ENCODE data around the gene NEU1. TPM values are rescaled to one million over a fixed set of nuclear protein-coding genes. Genes with fewer than 3 reads are reported as not detected.

Gene NEU1
- total and polyA plus RNA-seq, 2 of the 8 experiments (the other 6 are each of a cell fraction or from before 2014, with no cell fraction given): 41.2 to 72.1 TPM

GRCh38 chr6:31865205-31866118 is 2.8 kb upstream of the NEU1 start:
- H3K36me3 ChIP-seq (ENCODE audit: control insufficient read depth in 2 of 4, insufficient read depth in 4 of 4, low read length in 3 of 4): no peaks in the 10 kb centered on the region
- no peak overlapping the region for H3K4me2 ChIP-seq (ENCODE audit: insufficient read depth in 1 of 2, low read depth in 2 of 2, low read length in 2 of 2)
- peaks cover 8% of the 10 kb centered on the region; the same call in 1 of the 2 replicates for H3K23me2 ChIP-seq (ENCODE audit: low read depth, low read length)
- H2BK15ac ChIP-seq (ENCODE audit: low read length): no peak overlapping the region
- peak overlapping the region; percentile 75; the same call in 1 of the 2 replicates for H2AK5ac ChIP-seq (ENCODE audit: low read depth, low read length)
- no peak overlapping the region for H3K4me3 ChIP-seq (ENCODE audit: extremely low read depth in 1 of 4, insufficient read depth in 2 of 4, low read depth in 3 of 4, low read length in 4 of 4)
- H2BK12ac ChIP-seq (ENCODE audit: low read depth, low read length): 0 out of 2 replicates have a peak overlapping the region, but pooled peaks have one; percentile 68
- no peak overlapping the region for H2AFZ ChIP-seq (ENCODE audit: low read length)
- H3K4ac ChIP-seq (replicated peaks; ENCODE audit: insufficient read length, low read depth, low read length): peak overlapping the region; percentile 19
- no peak overlapping the region for H2BK20ac ChIP-seq (ENCODE audit: low read length)
- no peak overlapping the region; a peak in 1 of 7 replicates for H3K9ac ChIP-seq (replicated peaks in 1 of 4; ENCODE audit: extremely low read depth in 1 of 4, low read depth in 3 of 4, low read length in 3 of 4)
- no peak for FAIRE-seq
- no peak overlapping the region for H3K23ac ChIP-seq (ENCODE audit: insufficient read length)
- no peak overlapping the region for H2BK120ac ChIP-seq (replicated peaks; ENCODE audit: low read depth, low read length)
- TF ChIP-seq SP2 (IDR thresholded peaks at IDR 0.05; ENCODE audit: low read length) (no peak), GABPA (IDR thresholded peaks at IDR 0.05; ENCODE audit: borderline replicate concordance, insufficient read depth, low read length) (no peak), PHF8 (conservative IDR thresholded peaks at IDR 0.05; ENCODE audit: low read depth, low read length) (no peak)
- H4K8ac ChIP-seq (ENCODE audit: extremely low read depth, insufficient read depth, low read length): no peak overlapping the region
- no peak overlapping the region for H2BK5ac ChIP-seq (ENCODE audit: low read depth, low read length)
- whole genome bisulfite sequencing, 2 experiments (ENCODE audit: extremely low coverage in 1 of 2, insufficient coverage in 1 of 2, insufficient read length in 1 of 2, insufficient replicate concordance in 2 of 2, low coverage in 1 of 2, low lambda C conversion rate in 2 of 2, missing lambda C conversion rate in 1 of 2): 88% methylated on average over 21 of the region's 21 CpGs; no CpG with 5 or more reads in 1 of the 2 experiments
- DNase-seq (ENCODE audit: low read depth in 1 of 2, low spot score in 2 of 2): no peak
- CTCF ChIA-PET (ENCODE audit: partially characterized antibody): interaction anchor here (0.6 to 2.3 kb wide), 8 partner anchors 10 to 95 kb away, joined by 3 to 13 read pairs (median 4); no protein-coding TSS in a partner anchor
- H4K5ac ChIP-seq (ENCODE audit: insufficient read length, low read depth, low read length): no peak overlapping the region
- H3K9me3 ChIP-seq (ENCODE audit: insufficient read depth in 2 of 2, low read depth in 1 of 2, low read length in 1 of 2): no peaks in the 10 kb centered on the region
- H3K56ac ChIP-seq (replicated peaks; ENCODE audit: insufficient read length, low read depth, low read length): no peak overlapping the region
- no peak overlapping the region for H3K18ac ChIP-seq (ENCODE audit: extremely low read depth, low read length)
- 0 out of 7 replicates have a peak, but pooled peaks cover 0 to 3% (median 0%) of the 10 kb centered on the region in 4 experiments for H3K27me3 ChIP-seq (replicated peaks in 1 of 4; ENCODE audit: control insufficient read depth in 3 of 4, extremely low read depth in 1 of 4, insufficient read depth in 3 of 4, low read length in 3 of 4)
- H3K79me1 ChIP-seq (ENCODE audit: low read depth, low read length): 0 out of 2 replicates have a peak, but pooled peaks cover 2% of the 10 kb centered on the region
- no peak overlapping the region for H4K91ac ChIP-seq (replicated peaks; ENCODE audit: insufficient read length, low read length)
- H3K14ac ChIP-seq (ENCODE audit: insufficient read length): no peak overlapping the region
- no peak overlapping the region for H3K27ac ChIP-seq (ENCODE audit: low read depth, low read length)
- H3K79me2 ChIP-seq (ENCODE audit: control insufficient read depth in 1 of 2, insufficient read depth in 2 of 2, low read length in 2 of 2): no peaks in the 10 kb centered on the region
- H4K20me1 ChIP-seq (replicated peaks in 1 of 2; ENCODE audit: control insufficient read depth in 1 of 2, insufficient read depth in 2 of 2, low read length in 2 of 2): no peaks in the 10 kb centered on the region
- POLR2A ChIA-PET (ENCODE audit: partially characterized antibody): interaction anchor here (0.7 to 6.7 kb wide), 11 partner anchors 10 to 201 kb away, joined by 3 to 71 read pairs (median 4); partner anchors contain the start of genes EHMT2, GPANK1, HSPA1B and MSH5
- H3K4me1 ChIP-seq (replicated peaks in 1 of 4; ENCODE audit: control insufficient read depth in 3 of 4, insufficient read depth in 4 of 4, low read length in 3 of 4): peaks cover 0 to 14% (median 2%) of the 10 kb centered on the region in 4 experiments; a peak in 5 of 7 replicates
